G401.6 (cell line): ENCODE measurements around the gene TRPC4.

Source experiments
- FAIRE-seq: peaks from 2 replicates; lab custom pipeline; 2012; peaks lifted over from hg19 to GRCh38; lab: Jason Lieb, UNC

The TRPC4 gene

GRCh38 chr13:37715606-37716015 is 154.0 kb downstream of the TRPC4 start:
- FAIRE-seq: no peak

- FAIRE-seq: no peak
Observed at GRCh38 chr13:37709318-37709717, 160.3 kb downstream of the TRPC4 start.

GRCh38 chr13:37707739-37708500 is 161.7 kb downstream of the TRPC4 start:
- no peak for FAIRE-seq

- FAIRE-seq: no peak
Observed at GRCh38 chr13:37706041-37706440, 163.5 kb downstream of the TRPC4 start.

- FAIRE-seq: no peak
Observed at GRCh38 chr13:37701972-37702371, 167.6 kb downstream of the TRPC4 start.

- no peak for FAIRE-seq
Observed at GRCh38 chr13:37701306-37701705, 168.3 kb downstream of the TRPC4 start.

- no peak for FAIRE-seq
Observed at GRCh38 chr13:37700887-37701286, 168.7 kb downstream of the TRPC4 start.

GRCh38 chr13:37695200-37695599 is 174.4 kb downstream of the TRPC4 start:
- no peak for FAIRE-seq

GRCh38 chr13:37690361-37690760 is 179.2 kb downstream of the TRPC4 start:
- no peak for FAIRE-seq

- FAIRE-seq: no peak
Observed at GRCh38 chr13:37686501-37686900, 183.1 kb downstream of the TRPC4 start.

GRCh38 chr13:37685206-37685605 is 184.4 kb downstream of the TRPC4 start:
- FAIRE-seq: no peak

GRCh38 chr13:37682496-37682895 is 187.1 kb downstream of the TRPC4 start:
- no peak for FAIRE-seq

- FAIRE-seq: no peak
Observed at GRCh38 chr13:37681281-37682032, 188.1 kb downstream of the TRPC4 start.

GRCh38 chr13:37680137-37680536 is 189.4 kb downstream of the TRPC4 start:
- no peak for FAIRE-seq

- FAIRE-seq: no peak
Observed at GRCh38 chr13:37679043-37679442, 190.5 kb downstream of the TRPC4 start.

- no peak for FAIRE-seq
Observed at GRCh38 chr13:37669845-37670244, 199.7 kb downstream of the TRPC4 start.

GRCh38 chr13:37667702-37668101 is 201.9 kb downstream of the TRPC4 start:
- no peak for FAIRE-seq

- FAIRE-seq: no peak
Observed at GRCh38 chr13:37666036-37666435, 203.5 kb downstream of the TRPC4 start.

- no peak for FAIRE-seq
Observed at GRCh38 chr13:37665420-37665819, 204.2 kb downstream of the TRPC4 start.

- FAIRE-seq: no peak
Observed at GRCh38 chr13:37663724-37664123, 205.8 kb downstream of the TRPC4 start.

GRCh38 chr13:37662624-37663023 is 206.9 kb downstream of the TRPC4 start:
- FAIRE-seq: no peak

- no peak for FAIRE-seq
Observed at GRCh38 chr13:37657956-37658355, 211.6 kb downstream of the TRPC4 start.

- FAIRE-seq: no peak
Observed at GRCh38 chr13:37657134-37657533, 212.4 kb downstream of the TRPC4 start.
